A549 (cell line): ENCODE data around the gene MYH6. TPM values are rescaled to one million over a fixed set of nuclear protein-coding genes. Genes with fewer than 3 reads are reported as not detected.

Source experiments
- ATAC-seq, 2 experiments: fragments of 200-7000 bp in 1 of 2; fragments of >200 bp in 1 of 2; cut with Nextera tagmentation in 1 of 2; cut with Tn5 transposase in 1 of 2; 3 replicates each; pipeline versions ENCODE4 v1.8.0 to v1.9.1; 2018 to 2020; ENCODE audit warnings: mild to moderate bottlenecking in 1 of 2, moderate library complexity in 1 of 2
- CTCF ChIA-PET: fragments of 300-600 bp; sonication (Branson Sonifier 250); formaldehyde crosslinking; extraction: SDS; loops from one replicate; lab custom pipeline; 2021; ENCODE audit warnings: antibody characterized with exemption, inconsistent platforms; lab: Yijun Ruan, JAX
- POLR2A ChIA-PET: fragments of 350-600 bp; formaldehyde crosslinking; extraction: SDS; loops from one replicate; lab custom pipeline; 2021; ENCODE audit warnings: antibody characterized with exemption, inconsistent platforms; lab: Yijun Ruan, JAX
- DNase-seq, 2 experiments: peaks; one replicate each; pipeline versions ENCODE4 v3.0.0 to v3.0.0-alpha.2; 2011 to 2016; ENCODE audit warnings: low read depth in 1 of 2, low spot score in 1 of 2
- FAIRE-seq: peaks from 2 replicates; lab custom pipeline; 2011; peaks lifted over from hg19 to GRCh38; lab: Jason Lieb, UNC
- H3K27ac ChIP-seq, 2 experiments: fragments of >200 bp; sonication (Bioruptor Twin); formaldehyde crosslinking; 3 replicates each; pipeline ENCODE4 v1.5.1; 2016 to 2017
- H3K4me1 ChIP-seq: fragments of >200 bp; sonication (Bioruptor Twin); formaldehyde crosslinking; 3 replicates; pipeline ENCODE4 v1.6.1; 2016
- H3K4me2 ChIP-seq: fragments of >200 bp; sonication (Bioruptor Twin); formaldehyde crosslinking; 3 replicates; pipeline ENCODE4 v1.6.1; 2016
- H3K4me3 ChIP-seq: fragments of >200 bp; sonication (Bioruptor Twin); formaldehyde crosslinking; 3 replicates; pipeline ENCODE4 v1.5.1; 2016
- H3K9me3 ChIP-seq: fragments of >200 bp; sonication (Bioruptor Twin); formaldehyde crosslinking; 3 replicates; pipeline ENCODE4 v1.6.1; 2016
- EHMT2 ChIP-seq: fragments of 200-600 bp; sonication (generic); IDR thresholded peaks from 2 replicates; pipeline ENCODE4 v1.6.1; 2016; ENCODE audit warnings: antibody characterized with exemption, low read depth, mild to moderate bottlenecking, moderate library complexity
- ELK1 ChIP-seq: fragments of 150-350 bp; IDR thresholded peaks from 2 replicates; pipeline ENCODE4 v1.6.1; 2014; ENCODE audit warnings: low read depth, mild to moderate bottlenecking, low read length
- ESRRA ChIP-seq: fragments of 150-350 bp; IDR thresholded peaks from 2 replicates; pipeline ENCODE4 v1.6.1; 2014; ENCODE audit warnings: mild to moderate bottlenecking, low read length, borderline replicate concordance
- HDAC2 ChIP-seq: fragments of 200-600 bp; sonication (generic); IDR thresholded peaks from 2 replicates; pipeline ENCODE4 v1.6.1; 2016
- HES2 ChIP-seq: fragments of >200 bp; sonication (Bioruptor Twin); formaldehyde crosslinking; IDR thresholded peaks from 2 replicates; pipeline ENCODE4 v1.6.1; 2016
- HEYL ChIP-seq: fragments of 250-450 bp; sonication (Bioruptor Pico); IDR thresholded peaks from 2 replicates; pipeline ENCODE4 v1.8.0; 2021; ENCODE audit warnings: mild to moderate bottlenecking, moderate library complexity
- JUN ChIP-seq, 2 experiments: fragments of >200 bp; sonication (Bioruptor Twin); formaldehyde crosslinking; IDR thresholded peaks; 2 replicates in 1 of 2; 3 replicates in 1 of 2; pipeline ENCODE4 v1.6.1; 2016 to 2017
- MYC ChIP-seq: IDR thresholded peaks from 2 replicates; pipeline ENCODE4 v1.6.1; 2012; ENCODE audit warnings: mild to moderate bottlenecking, inconsistent platforms, low read length, improper control_type of control experiment, borderline replicate concordance
- PHF8 ChIP-seq: fragments of 200-600 bp; sonication (generic); IDR thresholded peaks from 2 replicates; pipeline ENCODE4 v1.6.1; 2016; ENCODE audit warnings: low read depth, mild to moderate bottlenecking, antibody characterized with exemption, moderate library complexity, borderline replicate concordance
- POLR2A ChIP-seq: IDR thresholded peaks from 2 replicates; pipeline ENCODE4 v1.6.1; 2012; ENCODE audit warnings: mild to moderate bottlenecking, low read length
- RAD21 ChIP-seq, 2 experiments: fragments of >200 bp in 1 of 2; sonication (Bioruptor Twin) in 1 of 2; formaldehyde crosslinking in 1 of 2; IDR thresholded peaks in 1 of 2; conservative IDR thresholded peaks in 1 of 2; 2 replicates in 1 of 2; 3 replicates in 1 of 2; pipeline ENCODE4 v1.6.1; 2012 to 2018; ENCODE audit warnings: inconsistent platforms in 1 of 2
- RCOR1 ChIP-seq: fragments of 150-350 bp; IDR thresholded peaks from 2 replicates; pipeline ENCODE4 v1.6.1; 2014; ENCODE audit warnings: antibody characterized with exemption, low read length, low read depth
- RFX5 ChIP-seq: fragments of 450-650 bp; IDR thresholded peaks from 2 replicates; pipeline ENCODE4 v1.7.1; 2014; ENCODE audit warnings: antibody characterized with exemption, mild to moderate bottlenecking, moderate library complexity
- TFCP2L1 ChIP-seq: fragments of 250-450 bp; sonication (Bioruptor Pico); IDR thresholded peaks from 2 replicates; pipeline ENCODE4 v1.5.0; 2021; ENCODE audit warnings: mild to moderate bottlenecking
- TP53 ChIP-seq: fragments of 250-450 bp; sonication (Bioruptor Pico); IDR thresholded peaks from 2 replicates; pipeline ENCODE4 v1.5.0; 2021; ENCODE audit warnings: mild to moderate bottlenecking, moderate library complexity
- ZFP36 ChIP-seq: fragments of 450-650 bp; IDR thresholded peaks from 2 replicates; pipeline ENCODE4 v1.6.1; 2014; ENCODE audit warnings: borderline replicate concordance; ENCODE audit not compliant: partially characterized antibody
- ZNF302 ChIP-seq: fragments of 250-450 bp; sonication (Bioruptor Pico); IDR thresholded peaks from 2 replicates; pipeline ENCODE4 v1.9.0; 2021; ENCODE audit warnings: inconsistent platforms, mild to moderate bottlenecking, moderate library complexity
- WGBS: methylation state at CpG from one replicate; pipeline ENCODE4 v1.1.6; 2017; ENCODE audit errors: missing lambda C conversion rate; 5-methylcytosine and 5-hydroxymethylcytosine counted together
- polyA plus RNA-seq, 4 experiments: library from polyadenylated mRNA; depleted of rRNA in 3 of 4; stranded (reverse); fragments of >200 nt; fragmentation: RNase III in 1 of 4; extraction: RNeasy Plus Mini Kit Qiagen cat#74134 plus additional on column Dnase treatment in 1 of 4; gene quantifications; 2 replicates in 3 of 4; 3 replicates in 1 of 4; pipeline ENCODE4 v1.2.3, GENCODE V29; 2011 to 2017
- TF ChIP-seq, protein P1 (sequence below): fragments of >200 bp; sonication (Bioruptor Twin); formaldehyde crosslinking; IDR thresholded peaks from 3 replicates; pipeline ENCODE4 v1.5.1; 2016

Gene MYH6
- polyA plus RNA-seq, 2 of the 4 experiments (the other 2 are of a cell fraction): not detected

GRCh38 chr14:23362200-23362599 lies 45.9 kb downstream of the MYH6 start:
- peak; percentile 13 for FAIRE-seq
- no peaks in the 10 kb centered on the region for H3K4me1 ChIP-seq
- DNase-seq: peak in 1 of 2 experiments; percentile 21
- WGBS: 23% methylated on average over 3 of the region's 3 CpGs
- no peak for TF ChIP-seq HDAC2
- ATAC-seq: peak in 1 of 2 experiments; percentile 38; a peak in 2 of 6 replicates
- CTCF ChIA-PET: interaction anchor here (0.5 to 9.6 kb wide), 9 partner anchors 9 to 198 kb away, joined by 3 to 80 read pairs (median 6); partner anchors contain the start of genes CMTM5 and SLC22A17
- no peak overlapping the region for H3K27ac ChIP-seq
- no peaks in the 10 kb centered on the region for H3K9me3 ChIP-seq
- no peak overlapping the region for H3K4me2 ChIP-seq
- POLR2A ChIA-PET: interaction anchor here (1.2 kb wide), 1 partner anchor 10 kb away, joined by 3 read pairs; the partner anchor contains the start of gene SLC22A17
- no peak overlapping the region for H3K4me3 ChIP-seq

DNA sequence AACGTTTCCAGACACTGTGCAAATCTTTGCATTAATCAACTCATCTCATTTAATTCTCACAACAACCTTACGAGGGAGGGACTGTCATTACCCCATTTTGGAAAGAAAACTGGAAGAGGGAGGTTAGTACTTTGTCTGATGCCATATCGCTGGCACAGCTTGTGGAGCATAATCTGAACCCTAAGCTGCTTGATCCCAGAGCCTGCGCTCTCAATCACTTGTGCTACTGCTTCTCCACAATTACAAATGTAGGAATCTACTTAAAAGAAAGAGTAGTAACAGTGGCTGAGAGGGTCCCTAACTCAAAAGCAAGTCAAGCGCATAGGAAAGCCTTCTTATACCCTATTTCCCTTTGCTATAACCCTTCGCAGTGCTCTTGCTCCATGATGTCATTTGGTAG lies 46.3 kb downstream of the MYH6 start:
- no peak overlapping the region for H3K4me3 ChIP-seq
- WGBS: 67% methylated on average over 6 of the region's 6 CpGs
- no peak for DNase-seq
- CTCF ChIA-PET: interaction anchor here (1.0 to 9.6 kb wide), 9 partner anchors 9 to 198 kb away, joined by 3 to 80 read pairs (median 6); partner anchors contain the start of genes CMTM5 and SLC22A17
- H3K4me2 ChIP-seq: no peak overlapping the region
- no peaks in the 10 kb centered on the region for H3K9me3 ChIP-seq
- no peak overlapping the region for H3K27ac ChIP-seq
- no peaks in the 10 kb centered on the region for H3K4me1 ChIP-seq
- POLR2A ChIA-PET: interaction anchor here (1.2 kb wide), 1 partner anchor 9 kb away, joined by 3 read pairs; the partner anchor contains the start of gene SLC22A17
- no peak for TF ChIP-seq TP53 (CRISPR knock-in tag)
- TF ChIP-seq HES2: no peak
- TF ChIP-seq MYC: no peak
- no peak for TF ChIP-seq ESRRA
- TF ChIP-seq RCOR1: no peak
- no peak for TF ChIP-seq ZNF302 (CRISPR knock-in tag)
- no peak for TF ChIP-seq TFCP2L1 (CRISPR knock-in tag)
- no peak for TF ChIP-seq JUN (IDR thresholded peaks at IDR 0.05)
- no peak for TF ChIP-seq ZFP36
- FAIRE-seq: no peak
- ATAC-seq: no peak

DNA sequence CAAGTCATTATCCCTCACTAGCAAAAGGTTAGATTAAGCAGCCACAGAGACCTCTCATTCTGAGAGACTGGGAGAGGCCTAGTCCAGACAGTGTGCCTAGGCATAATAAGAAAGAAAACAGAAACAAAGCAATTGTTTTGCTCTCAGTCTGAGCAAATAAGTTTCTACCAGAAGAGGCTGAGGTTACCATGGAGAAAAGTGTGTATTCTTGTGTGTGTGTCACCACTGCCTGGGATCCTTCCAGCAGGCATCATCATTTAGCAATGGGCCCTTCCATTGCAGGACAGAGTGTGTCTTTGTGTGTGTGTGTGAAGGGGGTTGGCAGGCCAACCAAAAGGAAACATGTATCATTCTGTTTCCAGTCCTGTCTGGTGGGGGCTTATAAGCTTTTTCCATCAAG lies 46.8 kb downstream of the MYH6 start:
- ATAC-seq (0 out of 6 replicates have a peak, but pooled peaks of 1 of the 2 experiments have one; percentile 28), FAIRE-seq (no peak), DNase-seq (no peak)
- Histone ChIP-seq H3K4me2 (no peak overlapping the region), H3K4me1 (no peaks in the 10 kb centered on the region), H3K9me3 (no peaks in the 10 kb centered on the region), H3K4me3 (no peak overlapping the region), H3K27ac (no peak overlapping the region)
- ChIA-PET CTCF (interaction anchor here (1.3 to 9.6 kb wide), 9 partner anchors 8 to 199 kb away, joined by 3 to 80 read pairs (median 5); partner anchors contain the start of genes CMTM5 and SLC22A17), POLR2A (interaction anchor here (1.2 kb wide), 1 partner anchor 9 kb away, joined by 3 read pairs; the partner anchor contains the start of gene SLC22A17)
- TF ChIP-seq RFX5 (no peak), ELK1 (no peak), HEYL (CRISPR knock-in tag) (no peak), PHF8 (no peak), POLR2A (no peak)

DNA sequence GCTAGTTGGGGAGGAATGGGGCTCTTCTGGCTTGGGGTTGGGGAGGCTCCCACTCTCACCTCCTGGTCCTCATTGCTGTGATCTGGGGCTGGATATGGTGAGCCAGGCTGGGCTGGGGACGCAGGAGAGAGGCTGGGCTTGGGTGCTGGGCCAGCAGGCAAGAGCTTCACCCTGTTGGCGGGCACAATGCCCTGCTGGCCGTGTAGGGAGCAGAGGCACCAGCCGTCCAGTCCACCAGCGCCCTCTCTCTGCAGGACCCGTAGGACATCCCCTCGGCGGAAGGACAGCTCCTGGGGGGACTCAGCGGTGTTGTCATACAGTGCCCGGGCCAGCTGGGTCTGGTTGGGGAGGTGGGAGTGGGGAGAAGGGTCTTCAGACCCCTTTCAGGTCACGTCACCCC lies 47.6 kb downstream of the MYH6 start:
- TF ChIP-seq EHMT2 (no peak), RAD21 (conservative IDR thresholded peaks at IDR 0.05 in 1 of 2, IDR thresholded peaks at IDR 0.05 in 1 of 2) (peak in 1 of 2 experiments; percentile 27; a peak in 1 of 5 replicates), HDAC2 (no peak), HES2 (no peak)
- TF ChIP-seq, protein P1, sequence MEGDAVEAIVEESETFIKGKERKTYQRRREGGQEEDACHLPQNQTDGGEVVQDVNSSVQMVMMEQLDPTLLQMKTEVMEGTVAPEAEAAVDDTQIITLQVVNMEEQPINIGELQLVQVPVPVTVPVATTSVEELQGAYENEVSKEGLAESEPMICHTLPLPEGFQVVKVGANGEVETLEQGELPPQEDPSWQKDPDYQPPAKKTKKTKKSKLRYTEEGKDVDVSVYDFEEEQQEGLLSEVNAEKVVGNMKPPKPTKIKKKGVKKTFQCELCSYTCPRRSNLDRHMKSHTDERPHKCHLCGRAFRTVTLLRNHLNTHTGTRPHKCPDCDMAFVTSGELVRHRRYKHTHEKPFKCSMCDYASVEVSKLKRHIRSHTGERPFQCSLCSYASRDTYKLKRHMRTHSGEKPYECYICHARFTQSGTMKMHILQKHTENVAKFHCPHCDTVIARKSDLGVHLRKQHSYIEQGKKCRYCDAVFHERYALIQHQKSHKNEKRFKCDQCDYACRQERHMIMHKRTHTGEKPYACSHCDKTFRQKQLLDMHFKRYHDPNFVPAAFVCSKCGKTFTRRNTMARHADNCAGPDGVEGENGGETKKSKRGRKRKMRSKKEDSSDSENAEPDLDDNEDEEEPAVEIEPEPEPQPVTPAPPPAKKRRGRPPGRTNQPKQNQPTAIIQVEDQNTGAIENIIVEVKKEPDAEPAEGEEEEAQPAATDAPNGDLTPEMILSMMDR: peak; percentile 11; the same call in 1 of the 3 replicates
- TF ChIP-seq, all 56 proteins: peak for 2
- Histone ChIP-seq H3K9me3 (no peaks in the 10 kb centered on the region), H3K4me2 (no peak overlapping the region), H3K4me1 (no peaks in the 10 kb centered on the region), H3K4me3 (no peak overlapping the region), H3K27ac (no peak overlapping the region)
- 63% methylated on average over 1 of the region's 11 CpGs for WGBS
- ChIA-PET POLR2A (no interaction called here), CTCF (interaction anchor here (0.6 to 9.6 kb wide), 10 partner anchors 10 to 126 kb away, joined by 3 to 80 read pairs (median 4); partner anchors contain the start of gene CMTM5)
- no peak for FAIRE-seq
- peak; percentile 35 to 57 for DNase-seq
- ATAC-seq: peak; percentile 39 to 82; a peak in 4 of 6 replicates
